Epithelial cell of proximal tubule (primary cell): Measurements from ENCODE around the gene ETV3. TPM values are rescaled to one million over a fixed set of nuclear protein-coding genes. Genes with fewer than 3 reads are reported as not detected.

Experiments
- DNase-seq: peaks from one replicate; pipeline ENCODE4 v3.0.0-alpha.2; 2011; ENCODE audit warnings: low read depth
- H3K4me3 ChIP-seq: 2 replicates; pipeline ENCODE4 v1.5.1; 2011; ENCODE audit warnings: low read depth, mild to moderate bottlenecking, low read length
- total RNA-seq: library from RNA; depleted of rRNA; stranded (reverse); fragments of >200 nt; gene quantifications from 2 replicates; pipeline ENCODE4 v1.2.3, GENCODE V29; 2015
- TF ChIP-seq, protein P1 (sequence below): conservative IDR thresholded peaks from 2 replicates; pipeline ENCODE4 v1.5.1; 2012; ENCODE audit warnings: low read depth, mild to moderate bottlenecking, low read length

ETV3 gene
- total RNA-seq, 1 donor from 2014 or later = 6.9 TPM

DNA sequence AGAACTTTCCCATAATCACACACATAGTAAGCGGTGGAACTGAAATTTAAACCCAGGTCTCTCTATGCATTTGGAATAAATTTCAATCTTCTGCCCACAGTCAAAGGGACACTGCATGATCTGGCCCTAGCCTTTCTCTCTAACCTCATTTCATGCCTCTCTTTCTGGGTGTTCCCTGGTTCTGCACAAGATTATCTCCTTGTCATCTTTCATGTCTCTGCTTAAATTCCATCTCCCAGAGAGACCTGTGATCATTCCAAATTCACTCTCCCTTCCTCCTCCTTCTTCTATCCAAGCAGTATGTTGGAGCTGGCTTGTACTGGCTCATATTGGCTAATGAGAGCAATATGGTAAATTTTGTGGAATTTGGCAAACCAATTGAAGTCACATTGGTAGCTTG is 60.8 kb downstream of the ETV3 start:
- no peak for DNase-seq
- TF ChIP-seq, protein P1, sequence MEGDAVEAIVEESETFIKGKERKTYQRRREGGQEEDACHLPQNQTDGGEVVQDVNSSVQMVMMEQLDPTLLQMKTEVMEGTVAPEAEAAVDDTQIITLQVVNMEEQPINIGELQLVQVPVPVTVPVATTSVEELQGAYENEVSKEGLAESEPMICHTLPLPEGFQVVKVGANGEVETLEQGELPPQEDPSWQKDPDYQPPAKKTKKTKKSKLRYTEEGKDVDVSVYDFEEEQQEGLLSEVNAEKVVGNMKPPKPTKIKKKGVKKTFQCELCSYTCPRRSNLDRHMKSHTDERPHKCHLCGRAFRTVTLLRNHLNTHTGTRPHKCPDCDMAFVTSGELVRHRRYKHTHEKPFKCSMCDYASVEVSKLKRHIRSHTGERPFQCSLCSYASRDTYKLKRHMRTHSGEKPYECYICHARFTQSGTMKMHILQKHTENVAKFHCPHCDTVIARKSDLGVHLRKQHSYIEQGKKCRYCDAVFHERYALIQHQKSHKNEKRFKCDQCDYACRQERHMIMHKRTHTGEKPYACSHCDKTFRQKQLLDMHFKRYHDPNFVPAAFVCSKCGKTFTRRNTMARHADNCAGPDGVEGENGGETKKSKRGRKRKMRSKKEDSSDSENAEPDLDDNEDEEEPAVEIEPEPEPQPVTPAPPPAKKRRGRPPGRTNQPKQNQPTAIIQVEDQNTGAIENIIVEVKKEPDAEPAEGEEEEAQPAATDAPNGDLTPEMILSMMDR = no peak
- H3K4me3 ChIP-seq = no peak overlapping the region

DNA sequence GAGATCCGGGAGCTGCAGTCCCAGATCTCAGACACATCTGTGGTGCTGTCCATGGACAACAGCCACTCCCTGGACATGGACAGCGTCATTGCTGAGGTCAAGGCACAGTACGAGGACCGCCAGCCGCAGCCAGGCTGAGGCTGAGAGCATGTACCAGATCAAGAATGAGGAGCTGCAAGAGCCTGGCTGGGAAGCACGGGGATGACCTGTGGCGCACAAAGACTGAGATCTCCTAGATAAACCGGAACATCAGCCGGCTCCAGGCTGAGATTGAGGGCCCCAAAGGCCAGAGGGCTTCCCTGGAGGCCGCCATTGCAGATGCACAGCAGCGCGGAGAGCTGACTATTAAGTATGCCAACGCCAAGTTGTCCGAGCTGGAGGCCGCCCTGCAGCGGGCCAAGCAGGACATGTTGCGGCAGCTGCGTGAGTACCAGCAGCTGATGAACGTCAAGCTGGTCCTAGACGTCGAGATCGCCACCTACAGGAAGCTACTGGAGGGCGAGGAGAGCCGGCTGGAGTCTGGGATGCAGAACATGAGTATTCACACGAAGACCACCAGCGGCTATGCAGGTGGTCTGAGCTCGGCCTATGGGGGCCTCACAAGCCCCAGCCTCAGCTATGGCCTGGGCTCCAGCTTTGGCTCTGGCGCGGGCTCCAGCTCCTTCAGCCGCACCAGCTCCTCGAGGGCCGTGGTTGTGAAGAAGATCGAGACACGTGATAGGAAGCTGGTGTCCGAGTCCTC is 64.1 kb downstream of the ETV3 start:
- H3K4me3 ChIP-seq = no peak overlapping the region
- no peak for DNase-seq
- TF ChIP-seq, protein P1 = peak; percentile 55

Other genes with a start within 250 kb of the ETV3 start
- 19.0 and 20.8 TPM in 2 replicates for gene PEAR1, start 244.7 kb downstream of the ETV3 start, total RNA-seq
- not detected in 2 replicates for gene LRRC71, start 217.8 kb downstream of the ETV3 start, total RNA-seq
- gene ARHGEF11, start 92.7 kb downstream of the ETV3 start, total RNA-seq = 15.9 and 19.3 TPM in 2 replicates
- gene ETV3L, start 38.6 kb downstream of the ETV3 start, total RNA-seq = not detected in 2 replicates